GM18520 (cell line): Measurements from ENCODE around the gene TMEM234.

ENCODE experiments used
- ATAC-seq: cut with Tn5 transposase; IDR thresholded peaks from one replicate; pipeline ENCODE4 v1.9.1; 2021; ENCODE audit not compliant: unreplicated experiment

The TMEM234 gene

DNA sequence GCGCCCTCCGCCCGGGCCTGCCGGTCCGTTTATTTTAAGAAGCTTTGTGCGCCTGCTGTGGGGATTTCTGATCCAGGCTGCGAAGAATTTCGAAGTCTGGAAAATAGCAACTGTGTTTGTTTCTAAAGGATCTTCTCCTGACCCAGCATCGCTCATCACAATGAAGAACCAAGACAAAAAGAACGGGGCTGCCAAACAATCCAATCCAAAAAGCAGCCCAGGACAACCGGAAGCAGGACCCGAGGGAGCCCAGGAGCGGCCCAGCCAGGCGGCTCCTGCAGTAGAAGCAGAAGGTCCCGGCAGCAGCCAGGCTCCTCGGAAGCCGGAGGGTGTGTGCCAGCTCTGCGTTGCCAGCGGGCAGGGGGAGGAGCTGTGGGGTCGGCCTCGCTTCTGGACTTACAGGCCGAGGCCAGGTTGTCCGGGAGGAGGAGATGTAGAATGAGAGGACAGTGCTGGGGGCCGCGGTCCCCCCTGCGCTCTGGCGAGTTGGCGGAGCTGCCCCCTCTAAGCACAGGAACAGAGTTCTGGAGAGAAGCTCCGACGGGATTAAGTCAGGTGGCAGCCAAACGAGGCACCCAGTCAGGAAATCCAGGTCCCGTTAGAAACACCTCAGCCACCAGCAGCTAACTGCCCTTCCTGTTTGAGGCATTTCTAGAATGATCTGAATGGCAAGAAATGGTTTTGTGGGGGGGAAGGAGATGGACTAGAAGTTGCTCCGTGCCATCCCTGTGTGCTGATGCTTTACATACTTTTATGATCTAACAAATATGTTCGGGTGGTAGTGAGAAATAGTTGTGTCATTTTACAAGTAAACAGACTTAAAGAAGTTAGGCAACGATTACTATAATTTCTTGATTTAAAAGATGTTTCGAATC is 41.7 kb downstream of the TMEM234 start:
- ATAC-seq: no peak

DNA sequence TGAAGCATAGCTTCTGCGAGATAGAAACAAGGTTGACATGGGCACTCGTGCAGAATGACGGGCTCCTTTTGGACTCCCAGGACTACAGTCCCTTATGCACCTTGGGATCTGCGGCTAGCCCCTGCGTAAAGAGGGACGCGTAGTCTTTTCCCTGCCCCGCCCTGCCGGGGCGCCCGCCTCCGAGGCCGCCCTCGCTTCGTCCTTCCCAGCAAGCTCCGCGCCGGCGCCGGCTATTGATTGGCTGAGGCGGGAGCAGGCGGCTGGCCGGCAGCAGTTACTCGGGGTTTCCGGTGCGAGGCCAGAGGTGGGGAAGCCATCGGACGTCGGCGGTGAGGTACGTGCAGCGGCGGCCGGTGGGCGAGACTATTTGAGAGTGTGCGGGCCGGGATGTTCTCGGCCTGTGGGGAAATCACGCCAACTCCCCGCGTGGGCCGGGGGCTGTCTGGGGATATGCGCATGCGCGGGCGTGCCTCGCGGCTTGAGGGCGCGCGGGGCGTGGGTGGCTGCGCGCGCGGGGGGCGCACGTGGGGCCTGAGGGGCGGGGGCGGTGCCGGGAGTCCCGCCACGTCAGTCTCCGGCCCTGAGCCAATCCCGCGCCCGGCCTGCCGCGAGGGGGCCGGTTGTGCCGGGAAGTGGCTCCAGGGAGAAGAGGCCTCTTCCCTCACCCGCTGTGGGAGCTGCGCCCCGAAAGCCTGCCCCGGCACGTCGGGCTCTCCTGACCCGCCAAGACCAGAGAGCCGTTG is 42.5 kb downstream of the TMEM234 start, which contains the start of gene TXLNA:
TXLNA (plus strand) TSS at position 233 of the 743 bp plus-strand sequence. CDS start 671 bp downstream, outside the sequence.
- peak; percentile 64 for ATAC-seq

DNA sequence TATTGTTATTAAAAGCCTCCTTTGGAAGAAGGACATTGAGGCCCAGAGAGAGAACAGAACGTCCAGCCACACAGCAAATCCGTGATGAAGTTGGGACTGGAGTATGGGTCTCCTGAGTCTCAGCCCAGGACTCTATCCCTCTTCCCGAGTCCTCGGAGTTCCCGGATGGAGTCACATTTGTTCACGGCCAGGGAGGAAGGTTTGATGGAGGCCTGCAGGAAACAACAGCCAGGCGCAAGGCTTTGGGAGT is 43.0 kb downstream of the TMEM234 start:
- no peak for ATAC-seq

DNA sequence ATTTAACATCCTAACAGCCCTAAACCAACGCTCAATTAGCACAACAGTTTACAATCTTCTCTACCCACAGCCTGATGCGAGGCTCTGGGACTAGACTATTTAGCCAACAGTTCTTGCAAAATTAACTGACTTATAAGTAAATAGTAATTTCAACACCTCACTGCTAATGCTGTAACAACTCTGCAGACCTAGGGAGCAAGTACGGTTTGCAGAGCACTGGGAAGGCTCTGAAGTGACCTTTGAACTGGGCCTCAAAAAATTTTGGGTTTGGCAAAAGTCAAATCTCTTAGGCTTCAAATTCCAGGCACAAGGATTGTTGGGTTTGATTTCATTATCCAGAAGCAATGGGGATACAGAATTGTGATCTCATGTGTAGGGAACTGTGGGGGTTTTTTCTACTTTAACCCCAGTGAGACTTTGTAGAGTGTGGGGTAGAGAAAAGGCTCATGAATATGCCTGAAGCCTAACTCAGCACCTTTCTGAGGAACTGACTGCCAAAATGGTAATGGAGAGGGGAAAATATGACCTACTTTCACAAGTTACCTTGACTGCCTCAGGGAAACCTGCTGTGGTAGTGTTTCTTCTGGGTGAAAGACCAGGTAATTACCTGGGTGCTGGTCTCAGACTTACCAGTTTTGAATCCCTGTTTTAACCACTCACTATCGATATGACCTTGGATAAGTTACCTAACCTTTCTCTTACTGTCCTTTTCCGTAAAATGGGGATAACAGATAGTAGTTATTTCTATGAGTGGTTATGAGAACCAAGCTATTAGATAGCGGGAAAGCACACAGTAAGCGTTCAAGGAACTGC is 43.6 kb downstream of the TMEM234 start:
- ATAC-seq: no peak

DNA sequence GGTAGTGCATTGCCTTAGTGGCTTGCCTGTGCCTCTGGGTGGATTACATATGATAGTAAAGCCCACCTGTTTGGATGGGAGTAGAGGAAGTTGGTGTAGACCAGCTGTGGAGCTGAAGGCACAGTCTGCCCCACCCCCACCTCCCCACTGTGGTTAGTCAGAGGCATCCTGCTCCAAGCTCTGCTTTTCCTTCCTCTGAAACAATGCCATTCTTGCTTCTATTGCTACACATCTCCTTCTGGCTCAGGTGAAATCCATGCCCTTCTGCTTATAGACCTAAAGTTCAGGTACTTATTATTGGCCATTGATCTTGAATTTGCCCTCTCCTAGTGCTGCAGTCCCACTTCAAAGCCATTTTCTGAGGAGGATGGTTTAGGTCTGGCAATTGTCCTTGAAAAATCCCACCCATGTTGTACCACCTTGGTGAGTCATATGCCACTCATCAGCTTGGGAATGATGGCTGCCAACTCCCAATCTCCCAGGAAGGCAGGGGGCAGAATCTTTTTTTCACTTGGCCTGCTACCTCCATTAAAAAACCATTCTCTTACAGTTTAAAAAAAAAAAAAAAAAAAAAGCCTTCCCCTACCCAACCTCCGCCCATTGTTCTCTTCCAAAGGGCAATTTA is 49.4 kb downstream of the TMEM234 start:
- no peak for ATAC-seq

DNA sequence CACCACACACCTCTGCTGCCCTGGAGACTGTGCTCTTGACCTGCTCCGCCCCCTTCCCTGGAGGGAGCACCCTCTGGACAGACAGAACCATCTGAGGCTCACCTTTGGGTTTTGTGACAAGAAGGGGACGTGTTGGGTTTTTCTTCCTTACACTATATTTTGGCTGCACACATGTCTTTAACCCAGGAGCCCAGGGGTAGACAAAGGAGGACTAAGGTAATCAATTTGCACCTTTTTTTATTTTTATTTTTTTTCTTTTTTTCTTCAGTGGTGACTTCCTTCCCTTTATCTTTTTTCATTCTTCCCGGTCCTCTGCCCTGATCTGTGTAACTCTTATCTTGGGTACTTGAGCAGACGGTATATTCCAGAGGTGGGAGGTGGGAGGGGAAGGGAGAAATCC is 51.2 kb downstream of the TMEM234 start:
- no peak for ATAC-seq
